Suprapubic skin (tissue), 4 donors: ENCODE results near the gene FAF2. TPM values are rescaled to one million over a fixed set of nuclear protein-coding genes. Genes with fewer than 3 reads are reported as not detected.

Experiments used
- DNase-seq, 2 donors: peaks; one replicate each; pipeline ENCODE4 v3.0.0-alpha.2; 2019; ENCODE audit warnings: low spot score in 2 of 2
- H3K27ac ChIP-seq: fragments of 200-600 bp; sonication (generic); one replicate; pipeline ENCODE4 v1.5.1; 2019
- H3K27me3 ChIP-seq: fragments of 200-600 bp; sonication (generic); one replicate; pipeline ENCODE4 v1.5.1; 2019
- H3K36me3 ChIP-seq: fragments of 200-600 bp; sonication (generic); one replicate; pipeline ENCODE4 v1.5.1; 2019
- H3K4me1 ChIP-seq: fragments of 200-600 bp; sonication (generic); one replicate; pipeline ENCODE4 v1.5.1; 2019
- H3K4me3 ChIP-seq: fragments of 200-600 bp; sonication (generic); one replicate; pipeline ENCODE4 v1.5.1; 2019; ENCODE audit warnings: mild to moderate bottlenecking
- H3K9me3 ChIP-seq: fragments of 200-600 bp; sonication (generic); one replicate; pipeline ENCODE4 v1.5.1; 2019
- CTCF ChIP-seq, 2 donors: fragments of 200-600 bp in 1 of 2; fragments of 450-650 bp in 1 of 2; sonication (generic) in 1 of 2; IDR thresholded peaks; one replicate each; pipeline ENCODE4 v1.5.1; 2016 to 2019; ENCODE audit warnings: antibody characterized with exemption in 2 of 2, mild to moderate bottlenecking in 1 of 2, moderate library complexity in 1 of 2
- EP300 ChIP-seq: sonication (generic); formaldehyde crosslinking; IDR thresholded peaks from one replicate; pipeline ENCODE4 v1.6.1; 2017; ENCODE audit warnings: antibody characterized with exemption
- POLR2A ChIP-seq, 2 donors: fragments of 450-650 bp; IDR thresholded peaks; one replicate each; pipeline ENCODE4 v1.6.1; 2017; ENCODE audit warnings: antibody characterized with exemption in 2 of 2, mild to moderate bottlenecking in 2 of 2, moderate library complexity in 2 of 2
- POLR2AphosphoS5 ChIP-seq, 3 donors: sonication (generic); formaldehyde crosslinking; IDR thresholded peaks; one replicate each; pipeline ENCODE4 v1.6.1; 2017; ENCODE audit warnings: antibody characterized with exemption in 3 of 3
- WGBS: methylation state at CpG from one replicate; pipeline ENCODE4 v1.1.5; 2018; 5-methylcytosine and 5-hydroxymethylcytosine counted together
- total RNA-seq, 4 donors: library from RNA; depleted of rRNA; stranded (reverse); fragments of >200 nt; gene quantifications; one replicate each; pipeline ENCODE4 v1.1.0, GENCODE V29; 2016

Gene FAF2
- total RNA-seq, 4 donors from 2014 or later, result 28.8 to 41.9 (median 37.1) TPM

GRCh38 chr5:176410486-176411180, 37.6 kb upstream of the FAF2 start:
- Histone ChIP-seq H3K4me1 (peaks cover 93% of the 10 kb centered on the region), H3K27ac (peak overlapping the region; percentile 98)

GRCh38 chr5:176412517-176413254, 35.5 kb upstream of the FAF2 start:
- Histone ChIP-seq H3K9me3 (no peaks in the 10 kb centered on the region), H3K27me3 (no peaks in the 10 kb centered on the region), H3K4me1 (peaks cover 81% of the 10 kb centered on the region), H3K36me3 (peaks cover 22% of the 10 kb centered on the region), H3K27ac (peak overlapping the region; percentile 98), H3K4me3 (peak overlapping the region; percentile 96)
- TF ChIP-seq POLR2A (IDR thresholded peaks at IDR 0.05) (no peak), EP300 (no peak), CTCF (IDR thresholded peaks at IDR 0.05) (no peak), POLR2AphosphoS5 (IDR thresholded peaks at IDR 0.05) (no peak)
- WGBS, result 53% methylated on average over 10 of the region's 10 CpGs
- DNase-seq, result peak in 1 of 2 donors; percentile 65

More at GRCh38 chr5:176410486-176411180, 37.6 kb upstream of the FAF2 start:
- Histone ChIP-seq H3K27me3 (no peaks in the 10 kb centered on the region), H3K9me3 (no peaks in the 10 kb centered on the region), H3K36me3 (peaks cover 35% of the 10 kb centered on the region), H3K4me3 (peak overlapping the region; percentile 0)
- TF ChIP-seq POLR2AphosphoS5 (IDR thresholded peaks at IDR 0.05), result no peak
- peak in 1 of 2 donors; percentile 24 for TF ChIP-seq CTCF (IDR thresholded peaks at IDR 0.05)
- DNase-seq, result peak in 1 of 2 donors; percentile 70
- WGBS, result 65% methylated on average over 4 of the region's 5 CpGs

- peak in 1 of 2 donors; percentile 54 for DNase-seq
- no peaks in the 10 kb centered on the region for H3K9me3 ChIP-seq
- H3K4me1 ChIP-seq, result peaks cover 76% of the 10 kb centered on the region
- TF ChIP-seq POLR2A (IDR thresholded peaks at IDR 0.05) (no peak), EP300 (no peak), CTCF (IDR thresholded peaks at IDR 0.05) (no peak), POLR2AphosphoS5 (IDR thresholded peaks at IDR 0.05) (no peak)
- peak overlapping the region; percentile 96 for H3K4me3 ChIP-seq
- peak overlapping the region; percentile 98 for H3K27ac ChIP-seq
- no peaks in the 10 kb centered on the region for H3K27me3 ChIP-seq
- peaks cover 17% of the 10 kb centered on the region for H3K36me3 ChIP-seq
- WGBS, result 29% methylated on average over 2 of the region's 2 CpGs
Observed at GRCh38 chr5:176413255-176413565, 35.0 kb upstream of the FAF2 start.

GRCh38 chr5:176413709-176414191, 34.4 kb upstream of the FAF2 start:
- DNase-seq, result peak in 1 of 2 donors; percentile 71
- H3K27ac ChIP-seq, result peak overlapping the region; percentile 98
- TF ChIP-seq EP300 (no peak), CTCF (IDR thresholded peaks at IDR 0.05) (no peak), POLR2A (IDR thresholded peaks at IDR 0.05) (no peak), POLR2AphosphoS5 (IDR thresholded peaks at IDR 0.05) (no peak)
- WGBS, result 59% methylated on average over 7 of the region's 7 CpGs
- peaks cover 11% of the 10 kb centered on the region for H3K36me3 ChIP-seq
- H3K27me3 ChIP-seq, result no peaks in the 10 kb centered on the region
- H3K4me3 ChIP-seq, result peak overlapping the region; percentile 96
- no peaks in the 10 kb centered on the region for H3K9me3 ChIP-seq
- H3K4me1 ChIP-seq, result peaks cover 71% of the 10 kb centered on the region

GRCh38 chr5:176414704-176415103, 33.5 kb upstream of the FAF2 start:
- Histone ChIP-seq H3K9me3 (no peaks in the 10 kb centered on the region), H3K4me3 (peak overlapping the region; percentile 96), H3K4me1 (peaks cover 67% of the 10 kb centered on the region), H3K36me3 (peaks cover 5% of the 10 kb centered on the region), H3K27me3 (no peaks in the 10 kb centered on the region), H3K27ac (peak overlapping the region; percentile 98)
- 48% methylated on average over 3 of the region's 3 CpGs for WGBS
- TF ChIP-seq POLR2A (IDR thresholded peaks at IDR 0.05) (no peak), POLR2AphosphoS5 (IDR thresholded peaks at IDR 0.05) (no peak), EP300 (no peak), CTCF (IDR thresholded peaks at IDR 0.05) (no peak)
- DNase-seq, result no peak
